Measurements from ENCODE around the gene GPRC5A. TPM values are rescaled to one million over a fixed set of nuclear protein-coding genes. Genes with fewer than 3 reads are reported as not detected.

The GPRC5A gene
- total RNA-seq, 4 donors from 2014 or later: 1.4 to 21.9 (median 3.0) TPM

DNA sequence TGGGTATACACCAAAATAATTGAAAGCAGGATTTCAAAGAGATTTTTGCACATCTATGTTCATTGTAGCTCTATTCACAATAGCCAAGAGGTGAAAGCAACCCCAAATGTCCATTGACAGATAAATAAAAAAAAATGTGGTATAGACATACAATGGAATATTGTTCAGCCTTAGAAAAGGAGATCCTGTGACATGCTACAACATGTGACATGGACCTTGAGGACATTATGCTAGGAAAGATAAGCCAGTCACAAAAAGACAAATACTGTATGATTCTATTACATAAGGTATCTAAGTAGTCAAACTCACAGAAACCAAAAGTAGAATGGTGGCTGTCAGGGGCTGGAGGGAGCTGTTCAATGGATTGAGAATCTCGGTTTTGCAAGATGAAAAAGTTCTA lies 48.5 kb downstream of the GPRC5A start:
- WGBS, 2 donors (ENCODE audit: low coverage in 1 of 2): 70 to 88% methylated on average over 1 of the region's 1 CpG
- ATAC-seq: no peak
- TF ChIP-seq, protein P1, sequence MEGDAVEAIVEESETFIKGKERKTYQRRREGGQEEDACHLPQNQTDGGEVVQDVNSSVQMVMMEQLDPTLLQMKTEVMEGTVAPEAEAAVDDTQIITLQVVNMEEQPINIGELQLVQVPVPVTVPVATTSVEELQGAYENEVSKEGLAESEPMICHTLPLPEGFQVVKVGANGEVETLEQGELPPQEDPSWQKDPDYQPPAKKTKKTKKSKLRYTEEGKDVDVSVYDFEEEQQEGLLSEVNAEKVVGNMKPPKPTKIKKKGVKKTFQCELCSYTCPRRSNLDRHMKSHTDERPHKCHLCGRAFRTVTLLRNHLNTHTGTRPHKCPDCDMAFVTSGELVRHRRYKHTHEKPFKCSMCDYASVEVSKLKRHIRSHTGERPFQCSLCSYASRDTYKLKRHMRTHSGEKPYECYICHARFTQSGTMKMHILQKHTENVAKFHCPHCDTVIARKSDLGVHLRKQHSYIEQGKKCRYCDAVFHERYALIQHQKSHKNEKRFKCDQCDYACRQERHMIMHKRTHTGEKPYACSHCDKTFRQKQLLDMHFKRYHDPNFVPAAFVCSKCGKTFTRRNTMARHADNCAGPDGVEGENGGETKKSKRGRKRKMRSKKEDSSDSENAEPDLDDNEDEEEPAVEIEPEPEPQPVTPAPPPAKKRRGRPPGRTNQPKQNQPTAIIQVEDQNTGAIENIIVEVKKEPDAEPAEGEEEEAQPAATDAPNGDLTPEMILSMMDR (IDR thresholded peaks at IDR 0.05): no peak
- TF ChIP-seq EP300 (IDR thresholded peaks at IDR 0.05) (no peak), POLR2AphosphoS5 (IDR thresholded peaks at IDR 0.05) (no peak), POLR2A (IDR thresholded peaks at IDR 0.05) (no peak)
- H3K4me1 ChIP-seq: peaks cover 0 to 8% (median 0%) of the 10 kb centered on the region in 3 donors
- H3K27me3 ChIP-seq: no peaks in the 10 kb centered on the region
- no peaks in the 10 kb centered on the region for H3K9me3 ChIP-seq
- H3K36me3 ChIP-seq: no peaks in the 10 kb centered on the region
- H3K27ac ChIP-seq: no peak overlapping the region
- H3K4me3 ChIP-seq: no peak overlapping the region

GRCh38 chr12:12941450-12942350 lies 50.3 kb downstream of the GPRC5A start:
- peaks cover 0 to 8% (median 0%) of the 10 kb centered on the region in 3 donors for H3K4me1 ChIP-seq
- H3K27me3 ChIP-seq: no peaks in the 10 kb centered on the region
- TF ChIP-seq EP300 (IDR thresholded peaks at IDR 0.05) (no peak), POLR2A (IDR thresholded peaks at IDR 0.05) (no peak), POLR2AphosphoS5 (IDR thresholded peaks at IDR 0.05) (no peak)
- TF ChIP-seq, protein P1 (IDR thresholded peaks at IDR 0.05): no peak
- no peaks in the 10 kb centered on the region for H3K36me3 ChIP-seq
- ATAC-seq: no peak
- H3K4me3 ChIP-seq: no peak overlapping the region
- H3K27ac ChIP-seq: no peak overlapping the region
- no peaks in the 10 kb centered on the region for H3K9me3 ChIP-seq
- WGBS, 2 donors (ENCODE audit: low coverage in 1 of 2): 92 to 98% methylated on average over 2 to 9 of the region's 10 CpGs

DNA sequence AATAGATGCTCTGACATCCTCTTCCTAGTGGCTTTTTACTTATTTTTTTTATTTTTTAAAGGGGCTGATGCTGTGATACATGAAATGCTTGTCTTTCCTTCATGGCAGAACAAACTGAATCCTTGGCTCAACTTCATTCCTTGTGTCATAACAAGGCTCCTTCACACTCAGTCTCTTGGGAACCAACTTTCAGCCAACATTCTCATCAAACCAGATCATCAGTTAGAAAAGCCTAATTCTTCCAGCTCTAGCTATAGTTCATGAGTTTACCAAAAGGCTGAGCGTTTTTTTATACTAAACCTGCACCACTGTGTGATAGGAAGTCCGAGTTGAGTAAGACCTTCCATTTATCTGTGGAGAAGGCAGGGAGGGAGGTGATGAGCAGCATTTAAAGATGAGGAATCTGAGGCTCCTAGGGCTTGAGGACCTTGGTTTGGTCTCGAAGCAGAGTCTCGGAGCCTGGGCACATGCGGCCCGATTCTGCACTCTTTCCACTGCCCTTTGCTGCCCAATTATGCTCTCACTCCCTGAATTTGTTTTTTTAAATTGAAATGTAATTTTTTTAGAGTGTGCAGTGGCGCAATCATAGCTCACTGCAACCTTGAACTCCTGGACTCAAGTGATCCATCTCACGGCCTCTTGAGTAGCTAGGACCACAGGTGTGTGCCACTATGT lies 52.4 kb downstream of the GPRC5A start:
- TF ChIP-seq POLR2A (IDR thresholded peaks at IDR 0.05) (no peak), POLR2AphosphoS5 (IDR thresholded peaks at IDR 0.05) (peak; percentile 28), EP300 (IDR thresholded peaks at IDR 0.05) (no peak)
- Histone ChIP-seq H3K9me3 (no peaks in the 10 kb centered on the region), H3K27me3 (no peaks in the 10 kb centered on the region), H3K36me3 (no peaks in the 10 kb centered on the region), H3K4me1 (peaks cover 0 to 8% (median 0%) of the 10 kb centered on the region in 3 donors), H3K4me3 (no peak overlapping the region), H3K27ac (peak overlapping the region in 2 of 4 donors; percentile 24 to 40)
- peak; percentile 77 for ATAC-seq
- whole genome bisulfite sequencing, 2 donors (ENCODE audit: low coverage in 1 of 2): 69 to 86% methylated on average over 7 to 8 of the region's 8 CpGs

- Histone ChIP-seq H3K27me3 (no peaks in the 10 kb centered on the region), H3K36me3 (no peaks in the 10 kb centered on the region), H3K4me1 (peaks cover 0 to 8% (median 0%) of the 10 kb centered on the region in 3 donors), H3K9me3 (no peaks in the 10 kb centered on the region), H3K27ac (no peak overlapping the region), H3K4me3 (no peak overlapping the region)
- TF ChIP-seq, protein P1 (IDR thresholded peaks at IDR 0.05): no peak
- TF ChIP-seq POLR2AphosphoS5 (IDR thresholded peaks at IDR 0.05): no peak
- no peak for TF ChIP-seq EP300 (IDR thresholded peaks at IDR 0.05)
- TF ChIP-seq POLR2A (IDR thresholded peaks at IDR 0.05): no peak
- ATAC-seq: no peak
Measured at GRCh38 chr12:12945591-12945990, 54.2 kb downstream of the GPRC5A start.

DNA sequence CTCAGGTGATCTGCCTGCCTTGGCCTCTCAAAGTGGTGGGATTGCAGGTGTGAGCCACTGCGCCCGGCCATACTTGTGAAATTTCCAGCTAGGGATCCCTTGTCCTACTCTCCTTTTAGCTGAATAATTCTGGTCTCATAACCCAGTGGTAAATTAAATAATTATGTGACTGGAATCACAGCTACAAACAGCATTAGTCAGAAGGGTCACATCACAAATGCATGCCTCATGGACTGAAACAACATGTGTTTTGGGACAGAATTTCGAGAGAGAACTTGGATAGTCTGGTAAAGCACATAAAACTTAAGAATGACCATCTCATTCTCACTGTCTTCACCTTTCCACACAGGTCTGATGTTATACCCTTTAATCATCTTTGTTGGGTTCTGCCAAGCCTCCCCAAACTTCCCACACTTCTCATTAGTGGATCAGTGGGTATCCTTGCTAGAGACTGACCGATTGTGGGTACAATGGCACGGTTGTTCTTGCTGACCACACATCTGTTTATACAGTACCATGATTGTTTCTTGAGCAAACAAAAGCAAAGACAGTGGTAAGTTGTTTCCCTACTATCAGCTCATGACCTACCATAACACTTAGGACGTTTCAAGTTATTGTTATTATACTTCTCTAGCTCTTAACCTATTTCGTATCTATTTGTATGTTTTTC lies 55.5 kb downstream of the GPRC5A start:
- H3K9me3 ChIP-seq: no peaks in the 10 kb centered on the region
- no peak for ATAC-seq
- WGBS, 2 donors (ENCODE audit: low coverage in 1 of 2): 71 to 84% methylated on average over 5 to 6 of the region's 7 CpGs
- H3K36me3 ChIP-seq: no peaks in the 10 kb centered on the region
- H3K27me3 ChIP-seq: no peaks in the 10 kb centered on the region
- no peak overlapping the region for H3K4me3 ChIP-seq
- TF ChIP-seq EP300 (IDR thresholded peaks at IDR 0.05): no peak
- TF ChIP-seq POLR2A (IDR thresholded peaks at IDR 0.05): no peak
- H3K27ac ChIP-seq: no peak overlapping the region
- H3K4me1 ChIP-seq: peaks cover 0 to 8% (median 0%) of the 10 kb centered on the region in 3 donors
